Measurements from ENCODE around the gene ANKRD10.

ANKRD10 gene

DNA sequence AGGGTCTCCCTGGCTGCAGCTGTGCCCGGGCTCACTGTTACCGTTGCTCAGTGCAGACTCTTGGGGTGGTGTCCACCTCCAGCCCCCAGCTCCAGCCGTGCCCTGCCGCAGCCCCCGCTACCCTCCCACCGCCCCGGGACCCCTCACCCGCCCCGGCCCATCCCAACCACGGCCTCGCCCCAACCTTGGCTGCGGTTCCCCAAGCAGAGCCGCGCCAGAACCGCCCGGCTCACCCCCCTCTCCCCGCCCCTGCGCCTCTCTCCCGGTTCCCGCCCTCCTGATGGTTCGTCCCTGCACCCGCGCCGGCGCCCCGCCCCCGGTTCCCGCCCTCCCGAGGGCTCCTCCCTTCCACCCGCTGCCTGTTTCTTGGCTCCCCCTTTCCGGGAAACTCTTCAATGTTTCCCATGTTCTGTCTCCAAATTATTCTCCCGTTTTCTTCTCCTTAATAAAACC is 40.3 kb downstream of the ANKRD10 start:
- Histone ChIP-seq H3K9ac (ENCODE audit: low read length) (no peak overlapping the region), H3K27ac (ENCODE audit: low read depth, low read length) (no peak overlapping the region)

DNA sequence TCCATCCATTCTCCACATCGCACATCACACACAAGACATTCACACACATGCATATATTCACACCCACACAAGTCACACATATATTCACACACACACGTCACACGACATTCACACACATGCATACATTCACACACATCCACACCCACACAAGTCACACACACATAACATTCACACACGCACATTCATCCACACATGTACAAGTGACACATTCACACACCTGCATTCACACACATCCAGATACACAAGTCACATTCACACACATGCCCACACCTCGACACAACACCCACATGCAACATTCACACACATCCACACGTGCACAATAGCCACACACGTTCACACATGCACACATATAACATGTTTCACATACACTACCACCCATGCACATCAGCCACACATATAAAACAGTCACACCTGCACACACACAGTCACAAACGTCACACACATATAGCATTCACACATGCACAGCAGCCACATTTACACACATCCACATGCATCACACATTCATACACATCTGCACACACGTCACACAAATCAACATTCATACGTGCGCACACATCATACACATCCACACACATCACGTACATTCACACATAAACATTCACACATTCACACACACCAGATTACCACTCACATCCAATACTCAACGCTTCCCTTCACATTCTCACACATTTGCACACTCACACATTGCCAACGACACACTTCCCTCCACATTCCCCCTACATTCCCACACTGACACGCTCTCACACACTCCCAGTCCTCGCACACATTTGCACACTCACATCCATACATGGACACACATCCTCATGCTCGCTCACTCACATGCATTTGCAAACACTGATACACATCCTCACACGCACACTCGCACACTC is 41.0 kb downstream of the ANKRD10 start:
- no peaks in the 10 kb centered on the region for H3K9me3 ChIP-seq (ENCODE audit: insufficient read depth, low read length)
- no peak overlapping the region for H3K4me2 ChIP-seq (ENCODE audit: low read depth, low read length, poor library complexity, severe bottlenecking)

More for the DNA sequence above, 40.3 kb downstream of the ANKRD10 start:
- H3K36me3 ChIP-seq (ENCODE audit: low read length) = no peaks in the 10 kb centered on the region
- TF ChIP-seq EZH2phosphoT487 (conservative IDR thresholded peaks at IDR 0.05; ENCODE audit: low read length) = no peak
- TF ChIP-seq, protein P1, sequence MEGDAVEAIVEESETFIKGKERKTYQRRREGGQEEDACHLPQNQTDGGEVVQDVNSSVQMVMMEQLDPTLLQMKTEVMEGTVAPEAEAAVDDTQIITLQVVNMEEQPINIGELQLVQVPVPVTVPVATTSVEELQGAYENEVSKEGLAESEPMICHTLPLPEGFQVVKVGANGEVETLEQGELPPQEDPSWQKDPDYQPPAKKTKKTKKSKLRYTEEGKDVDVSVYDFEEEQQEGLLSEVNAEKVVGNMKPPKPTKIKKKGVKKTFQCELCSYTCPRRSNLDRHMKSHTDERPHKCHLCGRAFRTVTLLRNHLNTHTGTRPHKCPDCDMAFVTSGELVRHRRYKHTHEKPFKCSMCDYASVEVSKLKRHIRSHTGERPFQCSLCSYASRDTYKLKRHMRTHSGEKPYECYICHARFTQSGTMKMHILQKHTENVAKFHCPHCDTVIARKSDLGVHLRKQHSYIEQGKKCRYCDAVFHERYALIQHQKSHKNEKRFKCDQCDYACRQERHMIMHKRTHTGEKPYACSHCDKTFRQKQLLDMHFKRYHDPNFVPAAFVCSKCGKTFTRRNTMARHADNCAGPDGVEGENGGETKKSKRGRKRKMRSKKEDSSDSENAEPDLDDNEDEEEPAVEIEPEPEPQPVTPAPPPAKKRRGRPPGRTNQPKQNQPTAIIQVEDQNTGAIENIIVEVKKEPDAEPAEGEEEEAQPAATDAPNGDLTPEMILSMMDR (IDR thresholded peaks at IDR 0.05; ENCODE audit: insufficient read depth, low read length, poor library complexity, severe bottlenecking) = no peak
- no peak overlapping the region for H3K4me2 ChIP-seq (ENCODE audit: low read depth, low read length, poor library complexity, severe bottlenecking)
- H4K20me1 ChIP-seq (ENCODE audit: low read depth, low read length) = no peaks in the 10 kb centered on the region
- H3K79me2 ChIP-seq (ENCODE audit: insufficient read depth, low read length) = no peaks in the 10 kb centered on the region
- no peaks in the 10 kb centered on the region for H3F3A ChIP-seq (ENCODE audit: insufficient read depth)
- no peak overlapping the region for H3K4me3 ChIP-seq (ENCODE audit: insufficient read depth, low read length, poor library complexity, severe bottlenecking)
- H3K9me2 ChIP-seq (replicated peaks; ENCODE audit: insufficient read depth, low read length) = no peaks in the 10 kb centered on the region
- no peak overlapping the region for H2AFZ ChIP-seq (ENCODE audit: low read depth, low read length, severe bottlenecking)
- H3K9me3 ChIP-seq (ENCODE audit: insufficient read depth, low read length) = no peaks in the 10 kb centered on the region
- H3K27me3 ChIP-seq (ENCODE audit: low read length) = no peaks in the 10 kb centered on the region

DNA sequence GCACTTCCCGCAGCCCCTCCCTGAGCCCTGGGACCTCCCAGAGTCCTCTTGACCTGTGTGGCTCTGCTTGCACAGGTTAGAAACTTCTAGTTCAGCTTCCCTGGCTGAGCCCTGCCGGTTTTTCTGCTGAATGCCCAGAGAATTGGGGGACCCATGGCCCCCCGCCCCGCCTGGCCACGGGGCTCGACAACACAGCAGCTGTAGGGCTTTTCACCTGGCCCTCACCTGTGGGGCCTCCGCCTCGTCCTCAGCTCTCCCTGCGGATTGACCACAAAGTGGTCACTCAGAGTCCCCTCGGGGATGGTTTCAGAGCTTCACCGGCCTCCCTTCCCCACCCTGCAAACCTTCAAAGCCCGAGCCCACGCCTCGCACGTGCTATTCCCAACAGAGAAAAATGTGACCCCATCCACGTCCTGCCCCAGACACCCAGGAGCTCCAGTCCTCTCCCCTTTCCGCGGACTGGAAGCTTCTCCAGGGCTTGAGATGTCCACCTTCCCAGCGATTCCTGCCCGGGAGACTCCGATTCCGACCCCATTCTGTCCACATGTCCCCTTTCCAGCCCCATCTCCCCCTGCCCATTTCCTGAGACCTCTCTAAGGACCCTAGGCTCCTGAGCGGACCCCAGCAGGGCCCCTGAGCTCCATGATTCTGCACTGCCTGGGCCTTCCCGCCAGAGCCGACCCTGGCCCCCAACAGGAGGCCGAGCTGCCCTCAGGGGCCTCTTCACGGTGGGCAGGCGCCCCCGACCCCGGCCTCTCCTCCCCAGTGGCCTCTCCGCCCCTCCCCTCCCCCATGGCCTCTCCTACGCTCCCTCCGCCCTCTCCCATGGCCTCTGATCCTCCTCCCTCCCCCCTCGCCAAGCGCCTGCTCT is 41.9 kb downstream of the ANKRD10 start:
- H3K27ac ChIP-seq (ENCODE audit: low read depth, low read length) = no peak overlapping the region
- H3K79me2 ChIP-seq (ENCODE audit: insufficient read depth, low read length) = no peaks in the 10 kb centered on the region
- H3K4me2 ChIP-seq (ENCODE audit: low read depth, low read length, poor library complexity, severe bottlenecking) = no peak overlapping the region
- no peaks in the 10 kb centered on the region for H4K20me1 ChIP-seq (ENCODE audit: low read depth, low read length)
- H2AFZ ChIP-seq (ENCODE audit: low read depth, low read length, severe bottlenecking) = no peak overlapping the region
- no peaks in the 10 kb centered on the region for H3K36me3 ChIP-seq (ENCODE audit: low read length)
- no peaks in the 10 kb centered on the region for H3F3A ChIP-seq (ENCODE audit: insufficient read depth)
- H3K9me3 ChIP-seq (ENCODE audit: insufficient read depth, low read length) = no peaks in the 10 kb centered on the region
- H3K9ac ChIP-seq (ENCODE audit: low read length) = no peak overlapping the region
- no peak for TF ChIP-seq EZH2phosphoT487 (conservative IDR thresholded peaks at IDR 0.05; ENCODE audit: low read length)
- TF ChIP-seq, protein P1 (IDR thresholded peaks at IDR 0.05; ENCODE audit: insufficient read depth, low read length, poor library complexity, severe bottlenecking) = no peak
- no peaks in the 10 kb centered on the region for H3K9me2 ChIP-seq (replicated peaks; ENCODE audit: insufficient read depth, low read length)
- H3K27me3 ChIP-seq (ENCODE audit: low read length) = no peaks in the 10 kb centered on the region
- no peak overlapping the region for H3K4me3 ChIP-seq (ENCODE audit: insufficient read depth, low read length, poor library complexity, severe bottlenecking)

More for the DNA sequence above, 41.0 kb downstream of the ANKRD10 start:
- Histone ChIP-seq H3K27me3 (ENCODE audit: low read length) (no peaks in the 10 kb centered on the region), H2AFZ (ENCODE audit: low read depth, low read length, severe bottlenecking) (no peak overlapping the region), H3K79me2 (ENCODE audit: insufficient read depth, low read length) (no peaks in the 10 kb centered on the region), H3K9ac (ENCODE audit: low read length) (no peak overlapping the region), H3F3A (ENCODE audit: insufficient read depth) (no peaks in the 10 kb centered on the region), H3K27ac (ENCODE audit: low read depth, low read length) (no peak overlapping the region), H4K20me1 (ENCODE audit: low read depth, low read length) (no peaks in the 10 kb centered on the region), H3K9me2 (replicated peaks; ENCODE audit: insufficient read depth, low read length) (no peaks in the 10 kb centered on the region), H3K4me3 (ENCODE audit: insufficient read depth, low read length, poor library complexity, severe bottlenecking) (no peak overlapping the region), H3K36me3 (ENCODE audit: low read length) (no peaks in the 10 kb centered on the region)
- TF ChIP-seq, protein P1 (IDR thresholded peaks at IDR 0.05; ENCODE audit: insufficient read depth, low read length, poor library complexity, severe bottlenecking) = no peak
- no peak for TF ChIP-seq EZH2phosphoT487 (conservative IDR thresholded peaks at IDR 0.05; ENCODE audit: low read length)
